ENCODE measurements around the gene FOSL1. TPM values are rescaled to one million over a fixed set of nuclear protein-coding genes. Genes with fewer than 3 reads are reported as not detected.

Gene FOSL1
- total RNA-seq, 1 donor from 2014 or later, result 3.6 TPM

DNA sequence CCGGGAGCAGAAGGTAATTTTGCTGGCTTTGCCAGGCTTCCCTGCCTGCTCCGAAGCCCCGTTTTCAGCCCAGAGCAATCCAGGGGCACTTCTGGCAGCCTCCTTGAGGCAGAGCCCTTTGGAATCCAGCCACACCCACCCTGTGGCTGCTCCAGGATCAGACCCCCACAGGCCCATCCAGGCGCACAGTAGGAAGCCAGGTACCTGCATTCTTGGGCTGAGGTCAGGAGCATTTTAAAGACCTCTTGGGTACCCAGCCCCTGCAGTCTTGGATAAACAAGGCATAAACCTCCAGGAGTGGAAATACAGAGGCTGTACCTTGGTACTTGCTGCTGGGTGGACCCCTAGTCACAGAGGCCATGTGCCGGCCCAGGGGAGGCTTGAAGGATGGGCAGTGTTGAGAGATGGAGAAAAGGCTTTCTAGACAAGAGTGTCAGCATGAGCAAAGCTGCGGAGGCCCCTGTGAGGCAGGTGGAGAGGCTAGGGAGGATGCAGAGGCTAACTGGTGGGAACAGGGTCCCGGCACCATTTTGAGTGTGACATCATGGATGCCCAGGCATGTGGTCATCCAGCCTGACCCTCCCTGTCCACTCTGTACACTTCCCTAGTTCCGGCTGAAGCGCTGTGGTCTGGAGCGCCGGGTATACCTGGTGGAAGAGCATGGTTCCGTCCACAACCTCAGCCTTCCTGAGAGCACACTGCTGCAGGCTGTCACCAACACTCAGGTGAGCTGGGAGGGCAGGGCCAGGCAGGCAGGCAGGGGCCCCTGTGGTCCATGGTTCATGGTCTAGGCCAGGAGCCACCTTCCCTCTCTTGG lies 36.1 kb downstream of the FOSL1 start:
- DNase-seq, result no peak

DNA sequence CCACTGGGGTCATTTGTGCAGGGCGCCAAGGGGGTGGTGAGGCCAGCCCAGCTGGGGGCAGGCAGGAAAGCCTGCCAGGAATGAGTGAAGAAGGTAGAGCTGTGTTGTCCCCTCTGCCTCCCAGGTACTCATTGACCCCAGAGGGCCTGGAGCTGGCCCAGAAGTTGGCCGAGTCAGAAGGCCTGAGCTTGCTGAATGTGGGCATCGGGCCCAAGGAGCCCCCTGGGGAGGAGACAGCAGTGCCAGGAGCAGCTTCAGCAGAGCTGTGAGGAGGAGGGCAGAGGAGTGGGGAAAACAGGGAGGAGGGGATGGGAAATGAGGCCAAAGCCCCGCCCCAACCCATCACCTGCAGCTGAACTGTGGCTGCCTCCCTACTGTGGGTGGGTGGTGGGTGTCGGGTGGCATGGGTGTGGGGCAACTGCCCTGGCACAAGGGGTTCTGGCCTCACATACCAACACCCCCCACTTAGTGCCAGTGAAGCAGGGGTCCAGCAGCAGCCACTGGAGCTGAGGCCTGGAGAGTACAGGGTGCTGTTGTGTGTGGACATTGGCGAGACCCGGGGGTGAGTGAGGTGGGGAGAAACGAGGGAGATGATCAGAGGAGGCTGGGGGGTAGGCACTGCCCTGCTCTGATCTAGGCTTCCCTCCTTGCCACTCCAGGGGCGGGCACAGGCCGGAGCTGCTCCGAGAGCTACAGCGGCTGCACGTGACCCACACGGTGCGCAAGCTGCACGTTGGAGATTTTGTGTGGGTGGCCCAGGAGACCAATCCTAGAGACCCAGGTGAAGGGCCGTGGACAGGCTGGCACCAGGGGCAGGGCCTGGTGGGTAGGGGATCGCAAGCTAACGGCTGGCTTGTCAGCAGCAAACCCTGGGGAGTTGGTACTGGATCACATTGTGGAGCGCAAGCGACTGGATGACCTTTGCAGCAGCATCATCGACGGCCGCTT lies 37.0 kb downstream of the FOSL1 start:
- no peak for DNase-seq

DNA sequence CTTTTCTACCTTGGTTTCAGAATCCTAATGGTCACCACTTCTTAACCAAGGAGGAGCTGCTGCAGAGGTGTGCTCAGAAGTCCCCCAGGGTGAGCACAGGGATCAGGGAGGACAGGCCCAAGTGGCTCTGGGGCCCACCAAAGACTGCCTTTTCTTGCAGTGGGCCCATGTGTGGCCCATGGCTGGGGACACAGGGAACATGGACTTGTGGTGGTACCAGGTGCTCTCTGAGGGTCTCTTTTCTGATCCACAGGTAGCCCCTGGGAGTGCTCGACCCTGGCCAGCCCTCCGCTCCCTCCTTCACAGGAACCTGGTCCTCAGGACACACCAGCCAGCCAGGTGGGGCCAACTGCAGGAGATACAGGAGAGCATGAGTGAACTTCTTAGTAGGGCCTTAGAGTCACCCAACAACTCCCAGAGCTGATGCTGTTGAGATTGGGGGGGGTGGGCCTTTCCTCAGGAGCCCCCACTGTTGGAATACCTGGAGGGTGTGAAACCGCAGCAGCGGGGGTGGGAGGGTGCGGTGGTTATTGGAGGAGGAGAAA lies 37.9 kb downstream of the FOSL1 start:
- DNase-seq, result no peak

DNA sequence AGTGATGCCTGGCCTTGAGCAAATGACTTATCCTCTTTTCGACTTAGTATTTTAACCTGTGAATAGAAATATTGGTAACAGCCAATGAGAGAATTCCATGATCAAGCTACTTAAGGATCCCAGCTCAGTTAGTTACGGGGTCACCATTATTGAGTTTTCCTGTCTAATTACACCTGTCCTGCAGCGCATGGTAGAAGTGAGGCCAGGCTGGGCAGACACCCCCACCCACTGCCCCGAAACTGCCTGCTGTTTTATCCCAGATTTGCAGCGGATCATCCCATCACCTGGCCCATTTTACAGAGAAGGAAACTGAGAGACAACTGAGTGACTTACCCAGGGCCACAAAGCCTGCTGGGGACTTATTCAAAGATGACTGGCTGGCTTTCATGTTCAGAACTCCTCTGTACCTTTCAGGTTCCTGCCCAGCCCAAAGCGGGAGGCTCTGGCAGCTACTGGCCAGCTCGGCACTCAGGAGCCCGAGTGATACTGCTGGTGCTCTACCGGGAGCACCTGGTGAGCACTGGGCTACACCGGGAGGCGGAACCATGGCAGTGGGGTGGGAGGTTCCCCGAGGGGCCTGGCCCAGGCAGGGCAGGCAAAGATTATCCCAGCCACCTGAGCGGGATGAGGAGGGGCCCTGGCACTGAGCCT lies 38.5 kb downstream of the FOSL1 start:
- no peak for DNase-seq

DNA sequence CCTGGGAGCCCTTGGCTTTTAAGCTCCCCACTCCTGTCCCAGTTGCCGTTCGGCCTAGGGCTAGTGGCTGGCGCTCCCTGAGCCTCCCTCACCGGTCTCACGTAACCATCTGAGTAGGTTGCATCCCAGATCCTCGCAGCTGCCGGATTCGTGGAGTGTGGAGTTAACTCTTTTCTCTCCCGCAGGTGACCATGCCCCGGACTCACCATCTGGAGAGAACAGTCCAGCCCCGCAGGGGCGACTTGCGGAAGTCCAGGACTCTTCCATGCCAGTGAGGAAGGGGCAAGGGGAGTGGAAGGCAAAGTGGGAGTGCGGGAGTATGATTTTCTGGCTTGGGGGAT lies 39.1 kb downstream of the FOSL1 start:
- DNase-seq, result peak; percentile 36

DNA sequence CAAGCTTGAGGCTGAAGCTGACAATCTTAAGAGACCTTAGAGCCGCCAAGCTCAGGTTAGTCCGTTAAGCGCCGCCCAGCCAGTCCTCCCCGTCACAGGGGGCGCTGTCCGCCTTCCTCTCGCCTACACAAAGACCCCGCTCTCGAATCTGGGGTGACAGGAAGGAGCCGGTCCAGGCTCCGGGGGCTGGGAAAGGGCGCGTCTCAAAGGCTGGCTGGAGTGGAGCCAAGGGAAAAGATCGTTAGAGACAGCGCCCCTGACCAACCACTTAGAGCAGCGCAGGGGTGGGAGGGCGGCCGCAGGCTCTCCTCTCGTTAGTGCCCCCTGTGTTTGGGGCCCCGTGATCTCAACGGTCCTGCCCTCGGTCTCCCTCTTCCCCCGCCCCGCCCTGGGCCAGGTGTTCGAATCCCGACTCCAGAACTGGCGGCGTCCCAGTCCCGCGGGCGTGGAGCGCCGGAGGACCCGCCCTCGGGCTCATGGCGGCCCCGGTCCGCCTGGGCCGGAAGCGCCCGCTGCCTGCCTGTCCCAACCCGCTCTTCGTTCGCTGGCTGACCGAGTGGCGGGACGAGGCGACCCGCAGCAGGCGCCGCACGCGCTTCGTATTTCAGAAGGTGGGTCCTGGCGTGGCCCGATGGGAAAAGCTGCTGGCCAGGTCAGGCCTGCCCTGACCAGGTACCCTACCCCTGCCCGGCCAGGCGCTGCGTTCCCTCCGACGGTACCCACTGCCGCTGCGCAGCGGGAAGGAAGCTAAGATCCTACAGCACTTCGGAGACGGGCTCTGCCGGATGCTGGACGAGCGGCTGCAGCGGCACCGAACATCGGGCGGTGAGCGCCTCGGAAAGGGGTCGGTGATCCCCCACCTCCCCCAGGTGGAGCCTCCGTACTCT lies 39.7 kb downstream of the FOSL1 start, which contains the start of gene MUS81:
Gene MUS81 (plus strand): TSS at position 156 of the 887 bp plus-strand sequence. CDS start 321 bp downstream, at position 477.
- DNase-seq, result peak; percentile 99

DNA sequence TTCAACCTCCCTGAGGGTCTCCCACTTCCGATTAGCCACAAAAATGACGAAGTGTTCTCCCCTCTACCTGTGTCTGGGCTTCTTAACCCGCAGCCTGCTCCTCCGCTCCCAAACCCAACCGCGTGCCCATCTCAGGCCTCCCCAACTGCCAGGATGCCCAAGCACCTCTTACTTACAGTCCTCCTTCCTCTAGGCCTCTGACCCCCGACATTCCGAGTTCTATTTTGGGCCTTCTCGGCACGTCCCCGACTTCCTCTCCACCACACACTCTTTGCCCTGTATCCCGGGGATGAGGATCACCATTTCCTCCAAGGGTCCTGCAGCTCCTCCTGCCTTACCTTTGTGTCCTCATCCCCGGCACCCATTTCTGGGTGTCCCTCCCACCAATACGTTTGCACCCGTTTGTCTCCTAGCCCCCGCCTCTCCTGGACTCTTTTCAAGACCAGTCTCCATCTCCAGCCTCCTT lies 40.3 kb downstream of the FOSL1 start:
- DNase-seq, result no peak

DNA sequence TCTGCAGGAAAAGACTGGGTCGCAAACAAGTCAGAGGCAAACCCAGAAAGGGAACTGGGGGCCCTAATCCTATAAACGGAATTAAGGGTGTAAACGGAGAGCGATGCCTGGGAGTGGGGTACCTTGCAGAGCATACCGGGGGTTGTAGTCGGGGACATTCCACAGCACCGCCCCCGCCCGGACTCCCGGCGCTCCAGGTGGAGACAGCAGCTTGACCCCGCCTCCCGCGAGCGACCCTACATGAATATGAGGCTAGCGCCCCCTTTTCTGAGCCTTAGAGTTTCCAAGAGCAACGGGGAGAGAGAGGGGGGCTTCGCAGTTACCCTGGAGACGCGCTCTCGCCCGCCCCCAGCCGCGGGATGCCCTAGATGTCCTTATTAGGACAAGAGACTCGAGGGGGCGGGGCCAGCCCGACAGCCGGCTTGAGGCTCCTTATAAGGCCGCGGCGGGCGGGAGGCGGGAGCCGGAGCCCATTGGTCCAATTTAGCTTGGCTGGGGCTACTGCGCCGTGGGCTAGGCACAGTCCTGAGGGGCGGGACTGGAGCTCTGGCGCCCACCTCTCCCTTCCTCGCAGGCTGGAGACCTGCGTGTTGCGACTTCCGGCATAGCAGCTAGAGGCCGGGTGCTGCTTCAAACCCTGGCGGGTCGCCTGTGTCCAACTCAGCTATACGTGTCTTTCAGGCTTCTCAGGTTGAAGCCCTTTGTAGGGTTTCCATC lies 40.9 kb downstream of the FOSL1 start:
- DNase-seq, result peak; percentile 99

DNA sequence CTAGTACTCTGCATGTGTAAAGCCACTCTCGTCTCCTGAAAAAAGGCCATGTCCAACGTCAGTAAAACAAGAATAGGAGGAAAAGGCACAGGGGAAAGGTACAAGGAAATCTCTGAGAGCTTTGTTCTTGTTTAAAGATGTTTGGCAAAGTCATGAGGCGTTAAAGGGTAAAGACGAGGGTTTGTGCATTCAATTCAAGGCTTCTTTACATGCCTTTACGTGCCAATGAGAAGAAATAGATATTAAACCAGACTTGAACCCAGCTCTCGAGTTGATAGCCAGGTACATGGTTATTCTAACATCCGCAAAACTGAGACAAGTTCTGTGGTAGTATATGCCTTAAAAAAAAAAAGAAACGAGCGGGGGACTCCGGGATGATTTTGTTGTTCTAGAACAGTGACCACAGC lies 41.5 kb downstream of the FOSL1 start:
- DNase-seq, result no peak

DNA sequence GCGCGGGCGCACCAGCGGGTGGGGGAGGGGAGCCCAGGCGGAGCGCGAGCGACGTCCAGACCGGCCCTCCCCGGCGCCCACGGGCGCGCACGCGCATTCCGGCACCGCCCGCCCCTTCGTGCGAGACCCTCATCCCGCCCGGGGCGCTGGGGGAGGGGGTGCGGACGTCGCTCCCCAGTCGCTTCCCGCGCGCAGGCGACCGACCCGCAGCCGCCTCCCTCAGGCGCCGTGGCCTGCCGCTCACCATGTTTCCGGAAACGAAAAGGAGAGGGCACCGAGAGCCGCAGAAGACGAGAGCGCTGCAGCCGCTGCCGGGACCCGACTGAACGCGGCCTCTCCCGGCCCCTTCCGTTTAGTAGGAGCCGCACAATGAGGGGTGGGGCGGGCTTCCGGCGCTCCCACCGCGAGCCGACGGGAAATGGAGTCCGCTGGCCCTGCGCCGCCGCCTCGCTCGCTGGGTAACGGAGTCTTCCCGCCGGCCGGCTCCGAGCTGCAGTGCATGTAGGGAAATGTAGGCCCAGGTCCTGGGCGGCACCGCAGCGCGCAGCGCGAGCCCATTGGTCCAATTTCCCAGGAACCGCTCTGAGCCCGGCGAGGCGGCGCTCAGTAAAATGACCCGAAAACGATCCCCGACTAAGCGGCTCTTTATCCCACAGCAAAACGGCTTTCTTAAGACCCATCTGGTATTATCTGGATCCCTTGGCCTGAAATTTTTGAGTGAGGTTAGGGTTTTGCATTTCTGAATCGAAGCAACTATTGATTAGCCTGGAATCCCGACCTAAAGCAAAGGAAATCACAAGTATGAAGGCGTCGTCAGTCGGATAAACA lies 42.1 kb downstream of the FOSL1 start, which contains the start of gene CFL1:
Gene CFL1 (minus strand): TSS at position 328 of the 828 bp plus-strand sequence. CDS start 81 bp downstream, at position 247.
- DNase-seq, result peak; percentile 98

DNA sequence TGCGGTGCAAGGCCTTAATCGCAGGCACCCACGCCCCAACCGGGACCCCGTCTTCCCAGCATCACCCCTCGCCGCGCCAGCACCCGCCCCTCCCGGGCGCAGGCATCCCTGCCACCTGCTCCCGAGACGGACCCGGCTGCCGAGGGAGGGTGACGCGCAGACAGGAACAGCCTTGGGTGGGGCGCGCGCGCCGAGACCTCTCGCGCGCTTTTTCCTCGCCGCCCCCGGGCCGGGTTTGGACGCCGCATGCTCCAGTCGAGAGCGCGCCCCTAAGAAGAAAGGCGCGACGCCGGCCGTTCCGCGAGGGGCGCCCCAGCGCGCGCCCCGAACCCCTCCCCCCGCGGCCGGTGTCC lies 42.7 kb downstream of the FOSL1 start:
- no peak for DNase-seq

DNA sequence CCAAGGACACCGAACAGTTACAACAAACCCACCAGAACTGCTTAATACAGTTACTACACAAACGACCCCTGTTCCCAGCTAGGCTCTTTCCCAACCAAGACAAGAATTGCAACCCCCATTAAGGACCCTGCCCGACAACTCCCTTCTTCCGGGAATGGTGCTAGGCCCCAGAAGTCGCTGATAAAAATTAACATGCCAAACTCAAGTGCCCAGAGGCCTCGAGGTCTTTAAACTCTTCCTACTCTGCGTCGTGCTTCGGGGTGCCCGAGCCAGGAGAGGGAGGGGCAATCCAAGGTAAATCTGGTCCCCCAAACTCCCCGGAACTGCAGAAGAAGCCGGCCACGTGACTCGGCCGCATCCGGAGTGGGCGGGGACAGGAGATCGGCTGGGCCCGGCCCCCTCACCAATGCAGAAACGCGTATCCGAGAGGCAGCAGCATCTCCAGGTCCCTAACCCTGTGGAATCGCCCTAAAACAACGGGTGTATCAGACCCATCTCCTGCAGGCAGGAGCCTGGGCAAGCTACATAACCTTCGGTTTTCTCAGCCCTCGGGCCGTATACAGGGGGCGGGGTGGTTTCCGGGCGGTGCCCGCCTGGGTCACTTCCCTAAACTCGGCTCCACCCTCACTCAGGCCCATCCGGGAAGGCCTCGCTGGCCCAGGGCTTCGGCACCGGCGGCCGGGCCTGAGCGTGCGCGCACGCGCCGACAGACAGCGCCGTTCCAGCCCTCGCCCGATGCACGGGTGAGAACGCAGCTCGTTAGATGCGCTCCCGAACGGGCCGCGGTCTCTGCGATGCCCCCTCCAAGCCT lies 43.3 kb downstream of the FOSL1 start:
- DNase-seq, result peak; percentile 71

DNA sequence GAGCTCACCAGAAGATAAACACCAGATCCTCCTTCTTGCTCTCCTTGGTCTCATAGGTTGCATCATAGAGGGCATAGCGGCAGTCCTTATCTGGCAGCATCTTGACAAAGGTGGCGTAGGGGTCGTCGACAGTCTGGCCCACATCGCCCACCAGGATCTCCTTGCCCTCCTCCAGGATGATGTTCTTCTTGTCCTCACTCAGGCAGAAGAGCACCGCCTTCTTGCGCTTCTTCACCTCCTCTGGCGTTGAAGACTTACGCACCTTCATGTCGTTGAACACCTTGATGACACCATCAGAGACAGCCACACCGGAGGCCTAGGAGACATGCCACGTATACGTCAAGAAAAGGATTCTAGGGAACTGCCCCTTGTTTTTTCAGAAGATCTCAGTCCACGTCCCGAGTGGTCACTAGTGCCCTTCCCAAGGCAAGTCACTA lies 44.2 kb downstream of the FOSL1 start:
- no peak for DNase-seq

DNA sequence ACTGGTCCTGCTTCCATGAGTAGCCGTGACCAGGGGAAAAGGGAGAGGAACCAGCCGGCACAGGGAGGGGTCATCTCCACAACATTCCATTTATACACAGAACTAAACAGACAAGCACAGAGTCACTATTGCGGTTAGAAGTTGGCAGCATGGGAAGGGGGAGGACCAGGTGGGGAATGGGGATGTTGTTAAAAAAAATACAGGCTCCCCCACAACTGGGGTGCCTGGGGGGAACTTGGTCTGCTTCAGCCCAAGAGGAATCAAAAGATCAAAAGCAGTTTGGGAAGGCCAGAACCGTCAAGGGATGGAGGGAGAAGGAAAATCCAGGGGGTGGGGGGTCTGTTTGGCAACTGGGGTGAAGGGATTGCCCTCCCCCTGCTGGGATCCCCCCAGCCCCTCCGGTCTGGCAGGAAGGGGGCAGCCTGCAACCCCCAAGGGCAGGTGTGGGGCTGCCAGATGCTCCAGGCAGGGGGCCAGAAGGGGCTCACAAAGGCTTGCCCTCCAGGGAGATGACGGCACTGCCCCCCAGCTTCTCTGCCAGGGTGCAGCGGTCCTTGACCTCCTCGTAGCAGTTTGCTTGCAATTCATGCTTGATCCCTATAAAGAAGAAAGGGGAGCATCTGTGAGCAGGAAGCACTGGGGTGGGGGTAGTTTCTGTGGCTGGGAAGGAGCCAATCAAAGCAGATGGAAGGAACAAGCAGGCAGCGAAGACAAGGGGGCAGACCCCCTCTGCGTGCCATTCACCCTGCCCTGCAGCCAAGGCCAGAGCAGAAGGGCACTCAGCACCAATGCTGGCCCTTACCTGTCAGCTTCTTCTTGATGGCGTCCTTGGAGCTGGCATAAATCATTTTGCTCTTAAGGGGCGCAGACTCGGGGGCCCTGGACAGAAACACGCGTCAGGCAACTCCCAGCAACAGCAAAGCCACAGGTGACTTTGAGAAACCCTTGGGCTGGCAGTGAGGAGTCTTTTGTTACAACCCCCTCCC lies 45.0 kb downstream of the FOSL1 start:
- no peak for DNase-seq

DNA sequence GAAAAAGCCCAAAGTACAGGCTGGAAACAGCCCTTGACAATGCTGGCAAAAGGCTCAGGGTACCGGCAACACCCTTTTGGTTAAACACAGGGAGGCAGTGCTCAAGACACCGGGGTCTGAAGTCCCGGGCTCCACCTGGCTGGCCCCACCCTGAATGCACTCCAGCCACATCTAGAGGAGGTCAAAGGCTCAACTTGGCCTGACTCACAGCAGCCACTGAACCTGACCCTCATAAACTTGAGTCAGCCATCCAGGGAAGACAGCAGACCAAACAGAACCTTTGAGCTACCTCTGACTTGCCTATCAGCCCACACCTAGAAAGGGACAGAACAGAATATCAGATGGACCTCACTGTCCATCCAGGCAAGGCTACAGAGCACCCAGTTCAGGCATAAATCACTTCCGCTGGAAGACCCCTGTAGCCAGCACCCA lies 46.0 kb downstream of the FOSL1 start:
- no peak for DNase-seq

DNA sequence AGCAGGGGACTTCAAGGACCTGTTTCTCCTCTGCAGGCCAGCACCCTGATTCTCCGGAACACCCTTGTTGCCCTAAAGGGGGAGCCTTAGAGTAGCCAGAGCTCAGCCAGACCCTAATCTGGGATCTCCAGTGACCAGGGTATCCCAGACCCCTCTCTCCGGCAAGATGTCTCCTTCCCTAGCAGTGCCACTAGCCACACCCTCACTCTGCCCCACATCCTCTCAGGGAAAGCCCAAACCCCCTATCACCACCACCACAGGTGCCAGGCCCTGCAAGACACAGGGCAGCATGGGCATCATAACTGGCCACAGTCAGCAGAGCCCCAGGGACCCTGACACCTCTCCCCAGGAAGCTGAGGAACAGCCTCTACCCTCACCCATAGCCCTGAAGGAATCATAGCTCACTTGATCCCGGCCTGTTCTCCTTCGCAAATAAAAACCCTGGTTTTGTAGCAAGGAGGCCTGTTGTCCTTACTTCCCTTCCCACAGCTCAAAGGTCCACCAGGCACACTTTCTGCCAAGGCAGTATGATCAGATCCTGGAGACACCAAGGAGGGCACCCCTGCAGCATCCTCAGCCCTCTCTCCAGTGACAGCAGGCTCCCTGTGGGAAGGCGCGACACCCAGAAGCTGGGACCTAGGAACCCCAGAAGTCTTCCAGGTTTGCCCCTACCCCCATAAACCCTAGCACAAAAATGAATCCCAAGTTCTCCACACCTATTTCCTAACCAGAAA lies 46.8 kb downstream of the FOSL1 start:
- no peak for DNase-seq
